Activated CD8-positive, alpha-beta T cell treated with anti-CD3 and anti-CD28 coated beads for 36 hours (primary cell): ENCODE results near the gene CLSTN3. TPM values are rescaled to one million over a fixed set of nuclear protein-coding genes. Genes with fewer than 3 reads are reported as not detected.

Experiments used
- ATAC-seq: fragments of 200-7000 bp; cut with Tn5 transposase; one replicate; pipeline ENCODE4 v1.10.0; 2021; ENCODE audit warnings: mild to moderate bottlenecking, moderate library complexity
- CTCF ChIA-PET: fragments of 350-600 bp; sonication (Branson Sonifier 250); formaldehyde crosslinking; loops from one replicate; lab custom pipeline; 2021; ENCODE audit warnings: antibody characterized with exemption; lab: Charles Lee
- POLR2A ChIA-PET: fragments of 350-600 bp; sonication (Branson Sonifier 250); formaldehyde crosslinking; loops from one replicate; lab custom pipeline; 2021; ENCODE audit warnings: antibody characterized with exemption; lab: Charles Lee
- DNase-seq: peaks from one replicate; pipeline ENCODE4 v3.0.0-alpha.2; 2020
- H3K27ac Mint-ChIP-seq: one replicate; pipeline ENCODE4 v1.8.0; 2021; ENCODE audit warnings: mild to moderate bottlenecking, mixed read lengths
- H3K27me3 Mint-ChIP-seq: one replicate; pipeline ENCODE4 v1.8.0; 2021; ENCODE audit warnings: mixed read lengths
- H3K36me3 Mint-ChIP-seq: one replicate; pipeline ENCODE4 v1.8.0; 2021; ENCODE audit warnings: low read depth, mixed read lengths
- H3K4me1 Mint-ChIP-seq: one replicate; pipeline ENCODE4 v1.8.0; 2021; ENCODE audit warnings: low read depth, mixed read lengths
- H3K4me3 Mint-ChIP-seq: one replicate; pipeline ENCODE4 v1.8.0; 2021; ENCODE audit warnings: mild to moderate bottlenecking, moderate library complexity, mixed read lengths
- H3K9me3 Mint-ChIP-seq: one replicate; pipeline ENCODE4 v1.8.0; 2021; ENCODE audit warnings: mixed read lengths
- intact Hi-C: fragments of 100-400 bp; cut with micrococcal nuclease; formaldehyde crosslinking; loops from one replicate; pipeline ENCODE4 v1.10.0; 2022
- total RNA-seq, 2 experiments: library from RNA; stranded (reverse); gene quantifications; one replicate each; pipeline ENCODE4 v1.2.3, GENCODE V29; 2021
- TF ChIP-seq, protein P1 (sequence below): fragments of 200-600 bp; IDR thresholded peaks from one replicate; pipeline ENCODE4 v1.8.0; 2022; ENCODE audit warnings: antibody characterized with exemption, mild to moderate bottlenecking

CLSTN3 gene
- total RNA-seq, 2 experiments from 2014 or later = 29.0 to 30.8 TPM

DNA sequence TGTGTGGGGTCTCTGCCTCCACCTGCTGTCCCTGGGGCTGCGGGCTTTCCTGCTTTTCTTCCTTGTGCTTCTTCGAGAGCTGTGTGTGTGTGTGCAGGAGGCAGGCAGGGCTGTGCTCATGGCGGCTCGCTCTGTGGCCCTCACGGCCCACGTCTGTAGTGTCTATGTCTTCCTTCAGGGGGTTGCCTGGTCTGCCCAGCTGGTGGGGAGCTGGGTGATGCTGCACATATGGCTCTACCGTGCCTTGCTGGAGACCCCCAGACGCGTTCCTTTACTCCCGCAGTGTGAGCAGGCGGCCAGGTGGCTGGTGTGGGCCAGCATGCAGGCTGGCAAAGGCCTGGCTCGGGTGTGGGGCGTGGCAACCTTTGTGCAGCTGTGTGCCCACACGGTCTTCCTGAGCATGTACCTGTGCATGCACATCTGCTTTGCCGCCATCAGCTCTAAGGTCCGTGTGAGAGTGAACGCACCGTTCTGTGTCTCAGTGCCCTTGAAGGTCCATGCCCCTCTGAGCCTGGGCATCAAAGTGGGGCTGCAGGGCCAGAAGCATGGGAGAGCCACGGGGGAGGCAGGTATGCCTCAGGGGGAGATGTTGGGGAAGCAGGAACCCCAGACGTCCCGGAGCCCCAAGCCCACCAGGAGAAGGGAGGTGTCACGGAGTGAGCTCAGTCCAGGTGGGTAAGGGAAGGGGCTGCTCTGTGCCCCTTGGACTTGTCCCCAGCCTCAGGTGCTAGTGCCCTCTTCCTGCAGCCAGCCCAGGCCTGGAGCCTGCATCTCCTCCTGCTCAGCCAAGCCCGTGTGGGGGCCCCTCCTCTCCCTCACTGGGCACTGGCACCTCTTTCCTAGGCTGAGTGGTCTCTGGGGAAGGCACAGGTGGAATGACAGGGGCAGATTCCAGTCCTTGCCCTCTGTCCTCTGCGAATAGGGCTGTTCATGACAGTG lies 26.4 kb downstream of the CLSTN3 start:
- CTCF ChIA-PET = interaction anchor here (1.2 kb wide), 1 partner anchor 12 kb away, joined by 3 read pairs; no protein-coding TSS in a partner anchor
- H3K36me3 Mint-ChIP-seq = peaks cover 1% of the 10 kb centered on the region
- no peak overlapping the region for H3K4me3 Mint-ChIP-seq
- H3K27me3 Mint-ChIP-seq = no peaks in the 10 kb centered on the region
- no peak overlapping the region for H3K27ac Mint-ChIP-seq
- POLR2A ChIA-PET = no interaction called here
- intact Hi-C loops = no loop called here
- ATAC-seq = no peak
- TF ChIP-seq, protein P1, sequence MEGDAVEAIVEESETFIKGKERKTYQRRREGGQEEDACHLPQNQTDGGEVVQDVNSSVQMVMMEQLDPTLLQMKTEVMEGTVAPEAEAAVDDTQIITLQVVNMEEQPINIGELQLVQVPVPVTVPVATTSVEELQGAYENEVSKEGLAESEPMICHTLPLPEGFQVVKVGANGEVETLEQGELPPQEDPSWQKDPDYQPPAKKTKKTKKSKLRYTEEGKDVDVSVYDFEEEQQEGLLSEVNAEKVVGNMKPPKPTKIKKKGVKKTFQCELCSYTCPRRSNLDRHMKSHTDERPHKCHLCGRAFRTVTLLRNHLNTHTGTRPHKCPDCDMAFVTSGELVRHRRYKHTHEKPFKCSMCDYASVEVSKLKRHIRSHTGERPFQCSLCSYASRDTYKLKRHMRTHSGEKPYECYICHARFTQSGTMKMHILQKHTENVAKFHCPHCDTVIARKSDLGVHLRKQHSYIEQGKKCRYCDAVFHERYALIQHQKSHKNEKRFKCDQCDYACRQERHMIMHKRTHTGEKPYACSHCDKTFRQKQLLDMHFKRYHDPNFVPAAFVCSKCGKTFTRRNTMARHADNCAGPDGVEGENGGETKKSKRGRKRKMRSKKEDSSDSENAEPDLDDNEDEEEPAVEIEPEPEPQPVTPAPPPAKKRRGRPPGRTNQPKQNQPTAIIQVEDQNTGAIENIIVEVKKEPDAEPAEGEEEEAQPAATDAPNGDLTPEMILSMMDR = no peak
- DNase-seq = no peak
- no peaks in the 10 kb centered on the region for H3K9me3 Mint-ChIP-seq
- H3K4me1 Mint-ChIP-seq = no peaks in the 10 kb centered on the region

- POLR2A ChIA-PET = no interaction called here
- Mint-ChIP-seq H3K4me1 (no peaks in the 10 kb centered on the region), H3K27me3 (no peaks in the 10 kb centered on the region), H3K36me3 (peaks cover 1% of the 10 kb centered on the region), H3K9me3 (no peaks in the 10 kb centered on the region), H3K4me3 (no peak overlapping the region), H3K27ac (peak overlapping the region; percentile 10)
- intact Hi-C loops = no loop called here
- TF ChIP-seq, protein P1 = no peak
- no peak for ATAC-seq
- no peak for DNase-seq
- CTCF ChIA-PET = interaction anchor here (1.2 kb wide), 1 partner anchor 13 kb away, joined by 3 read pairs; no protein-coding TSS in a partner anchor
These were observed 27.2 kb downstream of the CLSTN3 start for GRCh38 chr12:7157391-7157790.

DNA sequence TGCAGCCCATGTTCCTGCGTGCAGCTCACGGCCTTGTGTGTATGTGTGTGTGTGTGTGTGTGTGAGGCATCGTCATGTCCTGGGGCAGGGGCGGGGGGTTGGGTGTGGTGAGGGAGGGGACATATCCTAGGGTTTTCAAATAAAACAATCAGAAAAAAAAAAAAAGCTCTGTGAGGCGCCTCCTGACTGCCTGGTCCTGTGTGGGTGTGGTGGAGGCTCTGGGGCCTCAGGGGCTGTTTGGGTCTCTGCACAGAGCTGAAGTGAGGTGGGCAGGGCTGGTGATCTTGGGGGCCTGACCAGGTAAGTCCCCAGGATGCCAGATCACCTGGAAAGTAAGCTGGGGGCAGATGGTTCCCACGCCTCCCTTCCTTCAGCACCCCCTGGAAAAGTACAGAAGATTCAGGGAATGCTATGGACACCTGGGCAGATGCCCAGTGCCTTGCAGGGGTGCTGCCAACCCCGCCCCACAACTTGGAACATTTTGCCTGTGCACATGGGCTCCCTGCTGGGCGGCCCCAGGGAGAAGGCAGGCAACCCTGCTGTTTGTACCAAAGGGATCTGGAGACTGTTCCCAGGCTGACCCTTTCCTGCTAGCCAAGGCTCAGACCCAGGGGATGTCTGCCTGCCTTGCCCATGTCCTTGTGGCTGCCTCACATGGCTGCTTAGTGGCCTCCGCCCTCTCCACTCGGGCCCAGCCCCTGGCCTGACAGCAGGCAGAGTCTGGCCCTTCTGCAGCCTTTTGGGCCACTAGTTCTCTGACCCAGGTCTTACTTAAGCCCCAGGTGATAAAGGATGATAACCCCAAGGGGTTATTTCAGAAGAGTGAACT lies 28.8 kb downstream of the CLSTN3 start:
- DNase-seq (no peak), ATAC-seq (no peak)
- TF ChIP-seq, protein P1 = no peak
- intact Hi-C loops = no loop called here
- H3K27ac Mint-ChIP-seq = no peak overlapping the region
- no peak overlapping the region for H3K4me3 Mint-ChIP-seq
- H3K4me1 Mint-ChIP-seq = peaks cover 8% of the 10 kb centered on the region
- no peaks in the 10 kb centered on the region for H3K9me3 Mint-ChIP-seq
- peaks cover 8% of the 10 kb centered on the region for H3K27me3 Mint-ChIP-seq
- ChIA-PET POLR2A (no interaction called here), CTCF (no interaction called here)
- peaks cover 1% of the 10 kb centered on the region for H3K36me3 Mint-ChIP-seq

GRCh38 chr12:7160183-7160582 lies 30.0 kb downstream of the CLSTN3 start:
- TF ChIP-seq, protein P1 = no peak
- Mint-ChIP-seq H3K9me3 (no peaks in the 10 kb centered on the region), H3K4me3 (no peak overlapping the region), H3K27ac (no peak overlapping the region), H3K4me1 (peaks cover 8% of the 10 kb centered on the region), H3K36me3 (peaks cover 1% of the 10 kb centered on the region), H3K27me3 (peaks cover 12% of the 10 kb centered on the region)
- ChIA-PET POLR2A (interaction anchor here (1.2 kb wide), 1 partner anchor 186 kb away, joined by 3 read pairs; no protein-coding TSS in a partner anchor), CTCF (no interaction called here)
- DNase-seq (no peak), ATAC-seq (no peak)
- intact Hi-C loops = no loop called here
